GM23338 (cell line): Measurements from ENCODE around the gene AKR1B1. TPM values are rescaled to one million over a fixed set of nuclear protein-coding genes. Genes with fewer than 3 reads are reported as not detected.
A peak's percentile ranks its signal among the peaks of the same experiment; 100 is the strongest.

Source experiments
- ATAC-seq: fragments of 200-7000 bp; cut with Tn5 transposase; 3 replicates; pipeline ENCODE4 v1.9.1; 2020
- DNase-seq: peaks from one replicate; pipeline ENCODE4 v3.0.0-alpha.2; 2015; ENCODE audit warnings: low spot score
- H2AFZ ChIP-seq: fragments of 200-600 bp; sonication (generic); 2 replicates; pipeline ENCODE4 v1.8.0; 2016; ENCODE audit warnings: antibody characterized with exemption, mild to moderate bottlenecking, moderate library complexity
- H3F3A ChIP-seq: fragments of 200-600 bp; sonication (generic); replicated peaks from 2 replicates; pipeline ENCODE4 v1.8.0; 2017; ENCODE audit warnings: antibody characterized with exemption, mixed run types, low read depth
- H3K27ac ChIP-seq: fragments of 200-600 bp; sonication (generic); 2 replicates; pipeline ENCODE4 v1.6.1; 2016; ENCODE audit warnings: low read depth
- H3K27me3 ChIP-seq: fragments of 200-600 bp; sonication (generic); 2 replicates; pipeline ENCODE4 v1.8.0; 2016; ENCODE audit warnings: mild to moderate bottlenecking, mixed run types, moderate library complexity; ENCODE audit not compliant: insufficient read depth
- H3K36me3 ChIP-seq: fragments of 200-600 bp; sonication (generic); 2 replicates; pipeline ENCODE4 v1.8.0; 2016; ENCODE audit warnings: mild to moderate bottlenecking; ENCODE audit not compliant: insufficient read depth
- H3K4me1 ChIP-seq: fragments of 200-600 bp; sonication (generic); 2 replicates; pipeline ENCODE4 v1.8.0; 2016; ENCODE audit warnings: mild to moderate bottlenecking, moderate library complexity; ENCODE audit not compliant: insufficient read depth
- H3K4me2 ChIP-seq: fragments of 200-600 bp; sonication (generic); 2 replicates; pipeline ENCODE4 v1.7.1; 2017; ENCODE audit warnings: mixed run types
- H3K4me3 ChIP-seq: fragments of 200-600 bp; sonication (generic); 2 replicates; pipeline ENCODE4 v1.6.1; 2016; ENCODE audit warnings: mixed run types
- H3K79me2 ChIP-seq: fragments of 200-600 bp; sonication (generic); replicated peaks from 2 replicates; pipeline ENCODE4 v1.8.0; 2017; ENCODE audit warnings: mild to moderate bottlenecking; ENCODE audit not compliant: insufficient read depth
- H3K9me2 ChIP-seq: fragments of 200-600 bp; sonication (generic); 2 replicates; pipeline ENCODE4 v1.8.0; 2017; ENCODE audit not compliant: insufficient read depth
- H4K20me1 ChIP-seq: fragments of 200-600 bp; sonication (generic); replicated peaks from 2 replicates; pipeline ENCODE4 v1.8.0; 2017; ENCODE audit warnings: mild to moderate bottlenecking; ENCODE audit not compliant: insufficient read depth
- H3K27ac Mint-ChIP-seq: 2 replicates; pipeline ENCODE4 v1.8.0; 2020; ENCODE audit warnings: inconsistent platforms, mild to moderate bottlenecking, moderate library complexity, mixed read lengths
- H3K27me3 Mint-ChIP-seq: 3 replicates; pipeline ENCODE4 v1.8.0; 2022; ENCODE audit warnings: low read depth, mild to moderate bottlenecking, moderate library complexity, mixed read lengths, inconsistent platforms; ENCODE audit not compliant: insufficient read depth, poor library complexity
- H3K36me3 Mint-ChIP-seq: 3 replicates; pipeline ENCODE4 v1.8.0; 2021; ENCODE audit warnings: low read depth, mild to moderate bottlenecking, inconsistent platforms, moderate library complexity, mixed read lengths
- H3K4me1 Mint-ChIP-seq: 3 replicates; pipeline ENCODE4 v1.8.0; 2020; ENCODE audit warnings: mild to moderate bottlenecking, inconsistent platforms, mixed read lengths
- H3K4me3 Mint-ChIP-seq: 3 replicates; pipeline ENCODE4 v1.8.0; 2021; ENCODE audit warnings: moderate library complexity, mild to moderate bottlenecking, inconsistent platforms, mixed read lengths
- H3K9me3 Mint-ChIP-seq: 3 replicates; pipeline ENCODE4 v1.8.0; 2020; ENCODE audit warnings: moderate library complexity, mild to moderate bottlenecking, inconsistent platforms, mixed read lengths
- CREB1 ChIP-seq: fragments of 250-450 bp; sonication (Bioruptor Pico); IDR thresholded peaks from 2 replicates; pipeline ENCODE4 v1.5.0; 2020; ENCODE audit warnings: low read depth, mild to moderate bottlenecking, moderate library complexity
- CTCF ChIP-seq, 2 experiments: fragments of 200-600 bp in 1 of 2; sonication (generic) in 1 of 2; conservative IDR thresholded peaks; 2 replicates each; pipeline versions ENCODE4 v1.5.1 to v1.6.1; 2016 to 2017; ENCODE audit warnings: antibody characterized with exemption in 2 of 2, low read depth in 2 of 2, mild to moderate bottlenecking in 2 of 2, moderate library complexity in 1 of 2
- ETS1 ChIP-seq: IDR thresholded peaks from 2 replicates; pipeline ENCODE4 v1.6.1; 2016; ENCODE audit warnings: antibody characterized with exemption
- EZH2 ChIP-seq: fragments of 200-600 bp; sonication (generic); IDR thresholded peaks from one replicate; pipeline ENCODE4 v1.8.0; 2017; ENCODE audit warnings: antibody characterized with exemption, mild to moderate bottlenecking, low read depth; ENCODE audit not compliant: unreplicated experiment
- EZH2phosphoT487 ChIP-seq: fragments of 200-600 bp; sonication (generic); IDR thresholded peaks from one replicate; pipeline ENCODE4 v1.8.1; 2018; ENCODE audit warnings: antibody characterized with exemption; ENCODE audit not compliant: unreplicated experiment
- JUNB ChIP-seq: IDR thresholded peaks from one replicate; pipeline ENCODE4 v1.6.1; 2016; ENCODE audit warnings: antibody characterized with exemption; ENCODE audit not compliant: unreplicated experiment
- NANOG ChIP-seq: IDR thresholded peaks from 2 replicates; pipeline ENCODE4 v1.6.1; 2016; ENCODE audit warnings: antibody characterized with exemption, borderline replicate concordance
- POLR2AphosphoS5 ChIP-seq: IDR thresholded peaks from 2 replicates; pipeline ENCODE4 v1.6.1; 2016; ENCODE audit warnings: antibody characterized with exemption, low read depth
- REST ChIP-seq: IDR thresholded peaks from one replicate; pipeline ENCODE4 v1.6.1; 2018; ENCODE audit warnings: antibody characterized with exemption; ENCODE audit not compliant: unreplicated experiment
- STAT1 ChIP-seq: IDR thresholded peaks from one replicate; pipeline ENCODE4 v1.6.1; 2016; ENCODE audit warnings: antibody characterized with exemption; ENCODE audit not compliant: unreplicated experiment
- ZNF114 ChIP-seq: fragments of 250-450 bp; sonication (Bioruptor Pico); IDR thresholded peaks from 2 replicates; pipeline ENCODE4 v1.5.0; 2020; ENCODE audit warnings: mild to moderate bottlenecking, moderate library complexity
- ZNF331 ChIP-seq: fragments of 250-450 bp; sonication (Bioruptor Pico); IDR thresholded peaks from 2 replicates; pipeline ENCODE4 v1.5.0; 2020; ENCODE audit warnings: low read depth, mild to moderate bottlenecking, moderate library complexity
- ZNF462 ChIP-seq: fragments of 250-450 bp; sonication (Bioruptor Pico); IDR thresholded peaks from 2 replicates; pipeline ENCODE4 v1.5.0; 2020; ENCODE audit warnings: mild to moderate bottlenecking, moderate library complexity
- polyA plus RNA-seq: library from polyadenylated mRNA; unstranded; fragments of >200 nt; fragmentation: Nextera tagmentation; extraction: Ambion mirVana; gene quantifications from 2 replicates; pipeline ENCODE4 v1.2.1, GENCODE V29; 2016
- total RNA-seq: library from RNA; depleted of rRNA; stranded (reverse); fragments of >200 nt; shearing (Covaris generic); gene quantifications from 2 replicates; pipeline ENCODE4 v1.2.3, GENCODE V29; 2014

Gene AKR1B1
- total and polyA plus RNA-seq, 2 experiments from 2014 or later, result 132 to 154 TPM

GRCh38 chr7:134480730-134481129, 21.8 kb upstream of the AKR1B1 start:
- no peaks in the 10 kb centered on the region for H3F3A ChIP-seq
- no peak overlapping the region for H3K4me3 ChIP-seq
- DNase-seq, result peak; percentile 54
- H2AFZ ChIP-seq, result no peak overlapping the region
- H3K27ac Mint-ChIP-seq, result no peak overlapping the region; the same call in 1 of the 2 replicates
- no peak overlapping the region for H3K4me3 Mint-ChIP-seq
- no peaks in the 10 kb centered on the region for H3K4me1 ChIP-seq
- no peak overlapping the region for H3K27ac ChIP-seq
- H3K27me3 ChIP-seq, result no peaks in the 10 kb centered on the region
- no peaks in the 10 kb centered on the region for H3K9me3 Mint-ChIP-seq
- no peaks in the 10 kb centered on the region for H3K36me3 ChIP-seq
- peaks cover 12% of the 10 kb centered on the region for H3K4me1 Mint-ChIP-seq
- 0 out of 2 replicates have a peak, but pooled peaks cover 3% of the 10 kb centered on the region for H3K9me2 ChIP-seq
- H3K4me2 ChIP-seq, result no peak overlapping the region
- ATAC-seq, result peak; percentile 72
- H4K20me1 ChIP-seq, result no peaks in the 10 kb centered on the region
- TF ChIP-seq EZH2phosphoT487 (no peak), STAT1 (no peak), EZH2 (no peak), NANOG (no peak), POLR2AphosphoS5 (no peak), CTCF (conservative IDR thresholded peaks at IDR 0.05; ENCODE audit: low read depth in 2 of 2) (no peak), REST (no peak), ETS1 (no peak), JUNB (no peak), ZNF114 (CRISPR knock-in tag) (no peak), CREB1 (no peak), ZNF331 (CRISPR knock-in tag) (no peak), ZNF462 (CRISPR knock-in tag) (no peak)
- no peaks in the 10 kb centered on the region; the same call in 2 of the 3 replicates for H3K36me3 Mint-ChIP-seq
- no peaks in the 10 kb centered on the region for H3K79me2 ChIP-seq
- H3K27me3 Mint-ChIP-seq, result no peaks in the 10 kb centered on the region
